NB4 (cell line): ENCODE results near the gene EVX1.

Source experiments
- CTCF ChIP-seq: IDR thresholded peaks from one replicate; pipeline ENCODE4 v1.5.1; 2012; ENCODE audit warnings: low read depth, low read length
- MAX ChIP-seq: IDR thresholded peaks from 2 replicates; pipeline ENCODE4 v1.6.1; 2011; ENCODE audit warnings: low read depth, low read length
- MYC ChIP-seq: IDR thresholded peaks from 2 replicates; pipeline ENCODE4 v1.6.1; 2011; ENCODE audit warnings: low read depth, low read length
- POLR2A ChIP-seq: IDR thresholded peaks from 2 replicates; pipeline ENCODE4 v1.6.1; 2011; ENCODE audit warnings: mild to moderate bottlenecking; ENCODE audit not compliant: insufficient read length; ENCODE audit errors: extremely low read depth

GRCh38 chr7:27249724-27250556 is 7.3 kb downstream of the EVX1 start:
- TF ChIP-seq CTCF (no peak), POLR2A (no peak), MAX (no peak), MYC (no peak)
